BJ (cell line): ENCODE data around the gene POC5. TPM values are rescaled to one million over a fixed set of nuclear protein-coding genes. Genes with fewer than 3 reads are reported as not detected.
"Not testable (repeated sequence)": the region's sequence is repeated elsewhere in the genome, so short reads cannot be mapped to it uniquely, and the experiment has no call there.

Experiments used
- CTCF ChIA-PET: fragments of 350-600 bp; formaldehyde crosslinking; extraction: SDS; loops from one replicate; lab custom pipeline; 2021; ENCODE audit warnings: antibody characterized with exemption, inconsistent platforms; lab: Yijun Ruan, JAX
- POLR2A ChIA-PET: fragments of 300-600 bp; sonication (Branson Sonifier 250); formaldehyde crosslinking; extraction: SDS; loops from one replicate; lab custom pipeline; 2021; ENCODE audit warnings: antibody characterized with exemption; lab: Charles Lee
- DNase-seq: peaks from one replicate; pipeline ENCODE4 v3.0.0-alpha.2; 2011; ENCODE audit warnings: low read depth
- H3K27me3 ChIP-seq: 2 replicates; pipeline ENCODE4 v1.6.0; 2011; ENCODE audit warnings: low read length; ENCODE audit not compliant: control insufficient read depth, insufficient read depth
- H3K36me3 ChIP-seq: 2 replicates; pipeline ENCODE4 v1.5.1; 2011; ENCODE audit warnings: low read length; ENCODE audit not compliant: control insufficient read depth, insufficient read depth
- H3K4me3 ChIP-seq: 2 replicates; pipeline ENCODE4 v1.5.1; 2011; ENCODE audit warnings: low read depth, mild to moderate bottlenecking, control low read depth, low read length
- CTCF ChIP-seq: IDR thresholded peaks from 2 replicates; pipeline ENCODE4 v1.5.1; 2011; ENCODE audit warnings: low read depth, mild to moderate bottlenecking, control low read depth, inconsistent platforms, low read length, moderate library complexity; ENCODE audit not compliant: insufficient read depth
- polyA plus RNA-seq: library from polyadenylated mRNA; depleted of rRNA; stranded (reverse); fragments of >200 nt; gene quantifications from 2 replicates; pipeline ENCODE4 v1.2.3, GENCODE V29; 2011

POC5 gene
- polyA plus RNA-seq, 1 experiment = 8.4 TPM

GRCh38 chr5:75744355-75744754 lies 27.1 kb upstream of the POC5 start:
- DNase-seq = no peak
- Histone ChIP-seq H3K36me3 (no peaks in the 10 kb centered on the region), H3K27me3 (no peaks in the 10 kb centered on the region), H3K4me3 (no peak overlapping the region)
- no peak for TF ChIP-seq CTCF
- ChIA-PET CTCF (no interaction called here), POLR2A (no interaction called here)

GRCh38 chr5:75736273-75736672 lies 19.0 kb upstream of the POC5 start:
- no peaks in the 10 kb centered on the region for H3K27me3 ChIP-seq
- CTCF ChIA-PET = interaction anchor here (1.2 kb wide), 1 partner anchor 9 kb away, joined by 3 read pairs; no protein-coding TSS in a partner anchor
- H3K4me3 ChIP-seq = no peak overlapping the region
- POLR2A ChIA-PET = no interaction called here
- TF ChIP-seq CTCF = no peak
- no peak for DNase-seq
- H3K36me3 ChIP-seq = no peaks in the 10 kb centered on the region

- H3K36me3 ChIP-seq = no peaks in the 10 kb centered on the region
- CTCF ChIA-PET = interaction anchor here (1.2 kb wide), 1 partner anchor 8 kb away, joined by 3 read pairs; no protein-coding TSS in a partner anchor
- peak; percentile 37; the same call in 1 of the 2 replicates for TF ChIP-seq CTCF
- POLR2A ChIA-PET = no interaction called here
- H3K27me3 ChIP-seq = no peaks in the 10 kb centered on the region
- no peak for DNase-seq
- H3K4me3 ChIP-seq = no peak overlapping the region
These were observed 17.9 kb upstream of the POC5 start for GRCh38 chr5:75734913-75735789.

GRCh38 chr5:75733767-75734166 lies 16.5 kb upstream of the POC5 start:
- DNase-seq = no peak
- CTCF ChIA-PET = no interaction called here
- POLR2A ChIA-PET = no interaction called here
- Histone ChIP-seq H3K36me3 (no peaks in the 10 kb centered on the region), H3K27me3 (no peaks in the 10 kb centered on the region), H3K4me3 (no peak overlapping the region)
- TF ChIP-seq CTCF = no peak

- H3K27me3 ChIP-seq, CTCF ChIA-PET, H3K4me3 ChIP-seq, H3K36me3 ChIP-seq, POLR2A ChIA-PET, DNase-seq: not testable (repeated sequence)
These were observed 14.3 kb upstream of the POC5 start for GRCh38 chr5:75731515-75731914.
